ENCODE results near the gene SCGB3A1. TPM values are rescaled to one million over a fixed set of nuclear protein-coding genes. Genes with fewer than 3 reads are reported as not detected.
A peak's percentile ranks its signal among the peaks of the same experiment; 100 is the strongest.

SCGB3A1 gene
- total RNA-seq, 2 donors from 2014 or later = not detected

- peak overlapping the region; percentile 23 to 82 for H3K4me3 Mint-ChIP-seq
- peaks cover 12 to 19% of the 10 kb centered on the region in 2 donors for H3K36me3 Mint-ChIP-seq (ENCODE audit: insufficient read depth in 2 of 2)
- no peaks in the 10 kb centered on the region for H3K9me3 Mint-ChIP-seq
- ATAC-seq (replicated peaks in 1 of 2) (peak; percentile 74 to 75), DNase-seq (peak in 1 of 2 donors; percentile 14)
- H3K27me3 Mint-ChIP-seq (ENCODE audit: low read depth) = no peaks in the 10 kb centered on the region
- peaks cover 16% of the 10 kb centered on the region for H3K4me1 Mint-ChIP-seq (ENCODE audit: low read depth)
- peak overlapping the region; percentile 89 for H3K27ac Mint-ChIP-seq
These were observed 15.7 kb downstream of the SCGB3A1 start for GRCh38 chr5:180575571-180575970.

GRCh38 chr5:180568914-180569313, 22.4 kb downstream of the SCGB3A1 start:
- ATAC-seq (replicated peaks in 1 of 2) (peak in 1 of 2 donors; percentile 44), DNase-seq (no peak)
- Mint-ChIP-seq H3K27ac (no peak overlapping the region), H3K9me3 (no peaks in the 10 kb centered on the region), H3K4me1 (ENCODE audit: low read depth) (peaks cover 26% of the 10 kb centered on the region), H3K4me3 (peak overlapping the region; percentile 4 to 13), H3K27me3 (ENCODE audit: low read depth) (no peaks in the 10 kb centered on the region), H3K36me3 (ENCODE audit: insufficient read depth in 2 of 2) (peaks cover 14 to 40% of the 10 kb centered on the region in 2 donors)

GRCh38 chr5:180563994-180564393, 27.3 kb downstream of the SCGB3A1 start:
- ATAC-seq (replicated peaks in 1 of 2) = peak; percentile 63 to 71
- Mint-ChIP-seq H3K27ac (peak overlapping the region; percentile 44), H3K4me3 (peak overlapping the region; percentile 58 to 65), H3K27me3 (ENCODE audit: low read depth) (no peaks in the 10 kb centered on the region), H3K9me3 (no peaks in the 10 kb centered on the region), H3K4me1 (ENCODE audit: low read depth) (peaks cover 58% of the 10 kb centered on the region), H3K36me3 (ENCODE audit: insufficient read depth in 2 of 2) (peaks cover 18 to 41% of the 10 kb centered on the region in 2 donors)
- DNase-seq = peak; percentile 44 to 53

- H3K4me1 Mint-ChIP-seq (ENCODE audit: low read depth) = peaks cover 57% of the 10 kb centered on the region
- H3K27ac Mint-ChIP-seq = no peak overlapping the region
- no peak overlapping the region for H3K4me3 Mint-ChIP-seq
- H3K36me3 Mint-ChIP-seq (ENCODE audit: insufficient read depth in 2 of 2) = peaks cover 11 to 31% of the 10 kb centered on the region in 2 donors
- H3K27me3 Mint-ChIP-seq (ENCODE audit: low read depth) = no peaks in the 10 kb centered on the region
- ATAC-seq (replicated peaks in 1 of 2) (no peak), DNase-seq (no peak)
- H3K9me3 Mint-ChIP-seq = no peaks in the 10 kb centered on the region
These were observed 33.1 kb downstream of the SCGB3A1 start for GRCh38 chr5:180558232-180558631.

GRCh38 chr5:180557217-180557809, 34.0 kb downstream of the SCGB3A1 start:
- H3K27me3 Mint-ChIP-seq (ENCODE audit: low read depth) = no peaks in the 10 kb centered on the region
- peaks cover 11 to 34% of the 10 kb centered on the region in 2 donors for H3K36me3 Mint-ChIP-seq (ENCODE audit: insufficient read depth in 2 of 2)
- H3K9me3 Mint-ChIP-seq = no peaks in the 10 kb centered on the region
- no peak for DNase-seq
- peaks cover 51% of the 10 kb centered on the region for H3K4me1 Mint-ChIP-seq (ENCODE audit: low read depth)
- peak; percentile 95 to 96 for ATAC-seq (replicated peaks in 1 of 2)
- H3K4me3 Mint-ChIP-seq = peak overlapping the region; percentile 4 to 41
- peak overlapping the region; percentile 77 for H3K27ac Mint-ChIP-seq

GRCh38 chr5:180555168-180555921, 36.0 kb downstream of the SCGB3A1 start:
- ATAC-seq (replicated peaks in 1 of 2) (no peak), DNase-seq (no peak)
- Mint-ChIP-seq H3K27ac (no peak overlapping the region), H3K4me3 (no peak overlapping the region), H3K4me1 (ENCODE audit: low read depth) (peaks cover 32% of the 10 kb centered on the region), H3K9me3 (no peaks in the 10 kb centered on the region), H3K36me3 (ENCODE audit: insufficient read depth in 2 of 2) (peaks cover 7 to 23% of the 10 kb centered on the region in 2 donors), H3K27me3 (ENCODE audit: low read depth) (no peaks in the 10 kb centered on the region)

- no peak for ATAC-seq (replicated peaks in 1 of 2)
- Mint-ChIP-seq H3K27me3 (ENCODE audit: low read depth) (no peaks in the 10 kb centered on the region), H3K4me3 (no peak overlapping the region), H3K36me3 (ENCODE audit: insufficient read depth in 2 of 2) (peaks cover 6 to 23% of the 10 kb centered on the region in 2 donors), H3K9me3 (no peaks in the 10 kb centered on the region), H3K4me1 (ENCODE audit: low read depth) (peaks cover 27% of the 10 kb centered on the region), H3K27ac (no peak overlapping the region)
- DNase-seq = no peak
These were observed 37.8 kb downstream of the SCGB3A1 start for GRCh38 chr5:180553530-180553929.

- Mint-ChIP-seq H3K9me3 (no peaks in the 10 kb centered on the region), H3K27ac (peak overlapping the region; percentile 78), H3K36me3 (ENCODE audit: insufficient read depth in 2 of 2) (peaks cover 4 to 24% of the 10 kb centered on the region in 2 donors), H3K4me1 (ENCODE audit: low read depth) (peaks cover 14% of the 10 kb centered on the region), H3K27me3 (ENCODE audit: low read depth) (no peaks in the 10 kb centered on the region), H3K4me3 (no peak overlapping the region)
- no peak for DNase-seq
- no peak for ATAC-seq (replicated peaks in 1 of 2)
These were observed 42.7 kb downstream of the SCGB3A1 start for GRCh38 chr5:180548563-180548962.

- ATAC-seq (replicated peaks in 1 of 2) (no peak), DNase-seq (no peak)
- H3K4me3 Mint-ChIP-seq = no peak overlapping the region
- H3K9me3 Mint-ChIP-seq = no peaks in the 10 kb centered on the region
- H3K27me3 Mint-ChIP-seq (ENCODE audit: low read depth) = no peaks in the 10 kb centered on the region
- H3K36me3 Mint-ChIP-seq (ENCODE audit: insufficient read depth in 2 of 2) = peaks cover 4 to 38% of the 10 kb centered on the region in 2 donors
- H3K27ac Mint-ChIP-seq = no peak overlapping the region
- H3K4me1 Mint-ChIP-seq (ENCODE audit: low read depth) = peaks cover 21% of the 10 kb centered on the region
These were observed 46.1 kb downstream of the SCGB3A1 start for GRCh38 chr5:180545248-180545647.

GRCh38 chr5:180541710-180542109, 49.6 kb downstream of the SCGB3A1 start:
- peaks cover 19% of the 10 kb centered on the region for H3K4me1 Mint-ChIP-seq (ENCODE audit: low read depth)
- no peak overlapping the region for H3K4me3 Mint-ChIP-seq
- H3K36me3 Mint-ChIP-seq (ENCODE audit: insufficient read depth in 2 of 2) = peaks cover 2 to 40% of the 10 kb centered on the region in 2 donors
- H3K27me3 Mint-ChIP-seq (ENCODE audit: low read depth) = no peaks in the 10 kb centered on the region
- DNase-seq (no peak), ATAC-seq (replicated peaks in 1 of 2) (no peak)
- no peak overlapping the region for H3K27ac Mint-ChIP-seq
- no peaks in the 10 kb centered on the region for H3K9me3 Mint-ChIP-seq

Other genes starting within 250 kb of the SCGB3A1 start
- gene GFPT2, start 238.2 kb downstream of the SCGB3A1 start, total RNA-seq = under 1 TPM; 0.39 to 0.70 TPM
- gene CNOT6, start 97.1 kb downstream of the SCGB3A1 start, total RNA-seq = 10 to 100 TPM; 34.0 to 34.3 TPM
- gene FLT4, start 58.1 kb upstream of the SCGB3A1 start, total RNA-seq = 1 to 10 TPM in 1 of 2 donors, under 1 TPM in 1; 0.79 to 1.7 TPM
- not detected for gene OR2Y1, start 148.6 kb upstream of the SCGB3A1 start, total RNA-seq
- gene MGAT1, start 211.3 kb upstream of the SCGB3A1 start, total RNA-seq = 100 to 1,000 TPM; 102 to 109 TPM